GM19395 (cell line): ENCODE results near the gene GANAB.
A peak's percentile ranks its signal among the peaks of the same experiment; 100 is the strongest.
"Not testable (repeated sequence)": the region's sequence is repeated elsewhere in the genome, so short reads cannot be mapped to it uniquely, and the experiment has no call there.

Source experiments
- ATAC-seq: cut with Tn5 transposase; IDR thresholded peaks from one replicate; pipeline ENCODE4 v1.9.1; 2021; ENCODE audit warnings: mild to moderate bottlenecking, moderate library complexity; ENCODE audit not compliant: unreplicated experiment

GANAB gene

DNA sequence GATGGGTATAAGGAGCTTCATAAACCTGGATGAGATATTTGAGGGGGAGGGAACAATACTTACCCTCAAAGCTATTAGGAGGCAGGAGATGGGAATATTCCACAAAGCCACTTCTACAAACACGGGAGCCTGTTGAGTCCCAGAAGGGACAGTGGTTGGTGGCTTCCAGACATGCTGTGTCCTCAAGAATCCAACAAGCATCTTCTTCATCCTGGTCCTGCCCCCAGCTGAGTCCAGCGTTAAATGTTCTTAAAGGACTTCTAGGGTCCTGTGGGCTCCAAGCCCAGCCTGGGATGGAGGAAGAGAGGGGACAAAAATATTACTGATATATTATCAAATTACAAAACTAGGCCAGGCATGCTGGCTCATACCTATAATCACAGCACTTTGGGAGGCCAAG is 21.0 kb upstream of the GANAB start:
- no peak for ATAC-seq

DNA sequence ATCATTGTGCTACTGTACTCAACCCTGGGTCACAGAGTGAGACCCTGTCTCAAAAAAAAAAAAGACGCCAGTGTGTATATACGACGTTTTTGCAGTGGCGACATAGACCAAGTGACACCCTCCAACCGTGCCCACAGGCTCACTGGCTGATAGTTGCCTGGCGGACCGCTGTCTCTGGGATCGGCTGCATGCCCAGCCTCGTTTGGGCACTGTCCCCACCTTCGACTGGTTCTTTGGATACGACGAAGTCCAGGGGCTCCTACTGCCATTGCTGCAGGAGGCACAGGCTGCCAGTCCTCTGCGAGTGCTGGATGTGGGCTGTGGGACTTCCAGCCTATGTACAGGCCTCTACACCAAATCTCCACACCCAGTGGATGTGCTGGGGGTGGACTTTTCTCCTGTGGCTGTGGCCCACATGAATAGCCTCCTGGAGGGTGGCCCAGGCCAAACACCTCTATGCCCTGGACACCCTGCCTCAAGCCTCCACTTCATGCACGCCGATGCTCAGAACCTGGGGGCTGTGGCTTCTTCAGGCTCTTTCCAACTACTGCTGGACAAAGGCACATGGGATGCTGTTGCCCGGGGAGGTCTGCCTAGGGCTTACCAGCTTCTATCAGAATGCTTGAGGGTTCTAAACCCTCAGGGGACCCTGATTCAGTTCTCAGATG is 20.0 kb upstream of the GANAB start:
- ATAC-seq, result no peak

DNA sequence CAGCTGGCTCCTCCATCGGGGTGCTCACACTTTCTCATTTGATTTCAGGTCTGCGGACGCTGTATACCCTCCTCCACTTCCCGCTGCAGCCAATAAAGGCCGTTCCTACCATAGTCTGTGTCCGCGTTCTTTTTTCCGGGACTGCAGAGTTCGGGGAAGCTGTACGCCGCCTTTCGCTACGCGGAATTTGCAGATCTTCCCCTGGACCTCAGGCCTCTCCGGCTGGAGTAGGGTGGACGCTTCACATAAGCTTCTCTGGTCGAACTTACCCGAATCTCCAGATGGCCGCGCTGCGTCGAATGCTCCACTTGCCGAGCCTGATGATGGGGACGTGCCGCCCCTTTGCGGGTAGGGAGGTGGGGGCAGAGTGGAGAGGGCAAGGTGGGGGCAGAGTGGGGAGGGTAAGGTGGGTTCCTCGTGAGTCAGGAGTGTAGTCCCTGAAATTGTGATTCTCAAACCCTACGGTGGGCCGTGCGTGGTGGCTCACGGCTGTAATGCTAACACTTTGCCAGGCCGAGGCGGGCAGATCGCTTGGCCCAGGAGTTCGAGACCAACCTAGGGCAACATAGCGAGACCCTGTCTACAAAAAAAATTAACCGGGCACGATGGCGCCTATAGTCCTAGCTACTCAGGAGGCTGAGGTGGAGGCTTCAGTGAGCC is 19.3 kb upstream of the GANAB start:
- ATAC-seq, result peak; percentile 35

DNA sequence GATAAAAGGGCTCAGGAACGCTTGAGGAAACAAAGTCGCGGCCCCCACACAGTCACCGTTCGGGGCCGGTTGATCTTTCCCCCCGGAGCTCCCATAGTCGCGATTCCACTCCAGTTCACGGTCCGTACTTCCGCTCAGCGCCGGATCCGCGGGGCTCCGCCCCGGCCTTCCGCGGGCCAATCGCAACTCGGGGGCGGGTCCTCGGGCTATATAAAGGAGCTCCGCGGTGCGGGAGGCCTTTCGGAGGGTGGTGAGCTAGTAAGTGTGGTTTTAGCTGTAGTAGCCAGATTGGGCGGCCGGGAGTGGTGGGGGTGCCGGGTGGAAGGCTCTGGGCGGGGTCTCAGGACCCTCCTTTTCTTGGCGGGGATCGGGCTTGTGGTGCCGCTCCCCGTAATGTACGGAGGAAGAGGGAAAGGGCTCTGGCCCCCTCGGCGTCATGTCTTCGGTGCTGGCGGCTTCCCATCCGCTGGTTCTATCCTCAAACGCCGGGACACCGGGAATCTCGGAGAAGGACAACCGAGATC is 18.7 kb upstream of the GANAB start, which contains the start of the genes C11orf98 and CSKMT:
Gene C11orf98, minus strand, starts transcription at position 136 of the 524 bp plus-strand sequence. Its CDS starts 41 bp downstream, at position 95.
Gene CSKMT, plus strand, starts transcription at position 238 of the 524 bp plus-strand sequence. CDS start 568 bp downstream, outside the sequence.
- ATAC-seq, result peak; percentile 84

DNA sequence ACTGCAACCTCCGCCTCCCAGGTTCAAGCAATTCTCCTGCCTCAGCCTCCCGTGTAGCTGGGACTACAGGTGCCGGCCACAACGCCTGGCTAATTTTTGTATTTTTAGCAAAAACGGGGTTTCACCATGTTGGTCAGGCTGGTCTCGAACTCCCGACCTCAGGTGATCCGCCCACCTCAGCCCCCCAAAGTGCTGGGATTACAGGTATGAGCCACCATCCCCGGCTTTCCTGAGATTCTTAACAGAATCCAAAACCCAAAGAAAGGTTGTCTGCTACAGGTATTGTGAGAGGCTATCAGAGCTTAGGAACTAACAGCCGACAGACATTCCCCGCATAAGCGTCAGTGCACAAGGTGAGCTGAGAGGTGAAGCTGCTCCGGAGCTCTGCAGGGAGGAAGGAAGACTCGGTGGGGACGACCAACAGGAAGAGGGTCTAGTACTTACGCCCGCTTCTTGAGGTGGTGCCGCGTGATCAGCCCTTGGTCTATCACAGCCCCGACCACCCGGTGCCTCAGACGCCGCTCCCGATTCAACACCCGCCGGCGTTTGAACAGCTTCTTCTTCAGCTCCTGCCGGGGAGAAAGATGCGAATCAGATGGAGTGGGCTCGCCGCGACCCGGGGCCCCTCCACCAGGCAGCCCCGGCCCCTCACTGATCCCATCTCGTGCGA is 18.1 kb upstream of the GANAB start:
- peak; percentile 53 for ATAC-seq

DNA sequence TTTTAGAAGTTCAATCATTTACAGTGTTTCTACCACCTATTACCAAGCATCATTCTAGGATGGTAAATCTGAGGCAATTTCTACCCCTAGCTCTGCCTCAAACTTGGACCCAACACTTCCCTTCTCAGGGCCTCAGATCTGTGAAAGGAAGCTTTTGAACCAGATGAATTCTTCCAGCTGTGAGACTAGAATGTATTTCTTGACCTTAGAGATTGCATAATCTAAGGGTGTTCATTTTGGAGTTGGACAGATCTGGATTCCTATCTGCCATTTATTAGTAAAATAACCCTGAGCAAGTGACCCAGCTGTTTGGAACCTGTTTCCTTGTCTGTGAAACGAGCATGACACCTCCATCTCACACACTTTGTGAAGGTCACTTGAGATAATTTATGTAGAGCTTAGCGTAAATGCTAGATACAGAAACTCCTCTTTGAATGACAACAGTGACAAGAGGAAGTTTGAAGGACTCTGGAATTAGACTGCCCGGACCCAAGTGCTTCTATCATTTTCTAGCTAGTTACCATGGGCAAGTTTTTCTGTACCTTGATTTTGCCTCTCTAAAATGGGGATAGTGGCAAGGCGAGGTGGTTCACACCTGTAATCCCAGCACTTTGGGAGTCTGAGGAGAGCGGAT is 10.5 kb upstream of the GANAB start:
- no peak for ATAC-seq

DNA sequence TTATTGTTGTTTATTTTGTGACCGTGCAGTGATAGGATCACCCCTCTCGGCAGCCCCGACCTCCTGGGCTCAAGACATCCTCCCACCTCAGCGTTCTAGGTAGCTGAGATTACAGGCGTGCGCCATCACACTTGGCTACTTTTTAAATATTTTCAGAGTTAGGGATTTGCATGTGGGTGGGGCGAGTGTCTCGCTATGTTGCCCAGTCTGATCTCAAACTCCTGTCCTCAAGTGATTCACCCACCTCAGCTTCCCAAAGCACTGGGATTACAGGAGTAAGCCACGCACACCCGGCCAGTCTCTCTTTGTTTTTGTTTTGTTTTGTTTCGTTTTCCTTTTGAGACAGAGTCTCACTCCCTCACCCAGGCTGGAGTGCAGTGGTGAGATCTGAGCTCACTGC is 7.9 kb upstream of the GANAB start:
- no peak for ATAC-seq

DNA sequence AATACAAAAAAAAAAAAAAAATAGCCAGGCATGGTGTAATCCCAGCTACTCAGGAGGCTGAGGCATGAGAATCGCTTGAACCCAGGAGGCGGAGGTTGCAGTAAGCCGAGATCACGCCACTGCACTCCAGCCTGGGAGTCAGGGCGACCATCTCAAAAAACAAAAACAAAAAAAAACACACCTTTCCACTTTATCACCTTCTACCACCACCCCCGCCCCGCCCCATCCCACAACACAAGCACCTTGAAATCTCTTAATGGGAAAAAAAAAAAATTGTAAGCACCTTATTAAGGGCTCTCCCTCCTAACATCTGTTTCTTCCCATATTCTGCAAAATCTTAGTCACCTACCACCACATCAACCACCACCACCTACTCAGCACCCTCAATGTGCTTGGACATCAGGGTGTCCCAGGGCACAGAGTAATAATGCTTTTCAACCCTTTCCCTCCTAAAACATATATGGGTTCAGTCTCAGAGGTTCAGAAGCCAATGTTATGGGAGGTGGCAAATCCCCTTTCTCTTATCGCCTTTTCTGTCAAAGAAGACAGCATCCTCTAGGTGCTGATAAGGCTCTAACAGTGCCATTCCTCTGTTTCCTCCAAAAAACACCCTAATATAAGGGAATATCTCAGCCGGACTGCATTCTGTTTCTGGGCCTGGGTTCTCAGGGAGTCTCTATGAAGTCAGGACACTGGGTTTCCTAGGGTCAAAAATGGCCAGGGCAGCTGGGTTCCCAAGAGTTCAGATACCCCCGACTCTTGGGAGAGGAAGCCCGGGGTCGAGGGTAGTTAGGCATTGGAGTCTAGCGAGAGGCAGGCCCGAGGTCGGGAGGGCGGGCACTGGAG is 6.0 kb upstream of the GANAB start:
- peak; percentile 3 for ATAC-seq

DNA sequence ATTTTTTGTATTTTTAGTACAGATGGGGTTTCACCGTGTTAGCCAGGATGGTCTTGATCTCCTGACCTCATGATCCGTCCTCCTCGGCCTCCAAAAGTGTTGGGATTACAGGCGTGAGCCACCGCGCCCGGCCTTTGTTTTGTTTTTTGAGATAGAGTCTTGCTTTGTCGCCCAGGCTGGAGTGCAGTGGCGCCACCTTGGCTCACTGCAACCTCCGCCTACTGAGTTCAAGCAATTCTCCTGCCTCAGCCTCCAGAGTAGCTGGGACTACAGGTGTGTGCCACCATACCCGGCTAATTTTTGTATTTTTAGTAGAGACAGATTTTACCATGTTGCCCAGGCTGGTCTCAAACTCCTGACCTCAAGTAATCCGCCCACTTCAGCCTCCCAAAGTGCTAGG is 3.9 kb upstream of the GANAB start:
- not testable (repeated sequence) for ATAC-seq

DNA sequence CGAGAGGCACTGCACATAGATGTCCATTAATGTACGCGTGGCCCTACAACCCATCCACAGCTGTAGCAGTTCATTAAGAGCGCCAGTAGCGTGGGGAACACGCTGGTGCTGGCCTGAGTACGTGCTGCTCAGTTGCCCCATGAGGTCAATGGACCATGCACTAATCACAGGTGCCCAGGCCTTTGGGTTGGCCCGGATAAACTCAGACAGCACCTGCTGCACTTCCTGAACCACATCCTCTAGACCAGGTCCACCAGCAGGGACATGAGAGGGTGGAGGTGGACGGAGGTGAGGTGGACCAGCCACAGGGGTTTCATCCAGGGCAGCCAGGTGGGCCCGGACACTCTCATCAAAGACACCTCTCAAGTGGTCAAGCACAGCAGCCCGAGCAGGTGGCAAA is 3.1 kb upstream of the GANAB start:
- no peak for ATAC-seq

DNA sequence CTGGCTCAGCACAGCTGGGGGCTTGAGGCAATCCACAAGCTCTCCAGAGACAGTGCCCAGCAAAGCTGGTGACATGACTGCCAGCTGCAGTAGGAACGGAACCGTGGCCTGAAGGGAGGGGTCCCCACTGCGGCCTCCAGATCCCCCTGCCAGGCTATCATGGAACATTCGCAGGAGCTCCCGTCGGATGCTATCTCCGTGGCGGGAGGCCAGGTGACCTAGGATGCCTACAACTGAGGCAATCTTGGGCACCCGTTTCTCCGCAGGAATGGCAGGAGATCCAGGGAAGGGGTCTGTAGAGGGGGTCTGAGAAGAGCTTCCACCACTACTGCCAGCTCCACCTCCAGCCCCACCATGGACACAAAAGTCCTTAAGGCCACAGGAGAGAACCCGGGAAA is 2.6 kb upstream of the GANAB start:
- no peak for ATAC-seq

DNA sequence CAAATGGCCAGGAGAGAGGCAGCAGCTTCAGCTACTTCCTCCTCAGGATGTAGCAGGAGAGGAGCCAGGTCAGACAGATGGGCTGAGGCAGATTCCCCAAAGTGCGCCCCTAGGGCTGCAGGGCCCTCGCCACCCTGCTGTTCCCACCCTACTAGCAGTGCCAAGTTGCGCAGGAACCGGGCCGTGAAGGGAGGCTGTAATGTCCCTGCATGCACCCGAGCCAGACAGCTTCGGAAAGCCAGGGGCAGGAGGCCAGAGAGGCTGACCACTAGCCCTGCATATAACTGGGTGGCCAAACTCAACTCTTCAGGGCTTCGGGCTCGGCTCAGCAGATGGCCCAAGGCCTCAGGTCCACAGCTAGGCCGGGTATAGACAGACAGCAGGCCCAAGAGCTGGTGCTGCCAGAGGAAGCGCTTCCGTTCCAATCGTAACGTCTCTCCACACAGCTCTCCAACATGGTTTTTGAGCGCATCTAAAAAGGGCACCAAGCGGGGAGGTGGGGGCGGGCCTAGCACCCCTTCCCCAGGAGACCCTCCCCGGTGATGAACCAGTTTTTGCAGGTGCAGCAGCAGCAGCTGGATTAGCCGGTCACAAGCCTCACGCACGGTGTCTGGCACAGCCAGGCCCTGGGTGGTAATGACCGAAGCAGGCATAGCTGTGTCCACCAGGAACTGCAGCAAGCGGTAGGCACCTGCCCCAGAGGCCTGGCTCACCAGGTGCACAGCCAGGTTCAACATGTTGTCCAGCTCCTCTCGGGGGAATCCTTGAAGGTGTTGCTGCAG is 2.0 kb upstream of the GANAB start:
- no peak for ATAC-seq

DNA sequence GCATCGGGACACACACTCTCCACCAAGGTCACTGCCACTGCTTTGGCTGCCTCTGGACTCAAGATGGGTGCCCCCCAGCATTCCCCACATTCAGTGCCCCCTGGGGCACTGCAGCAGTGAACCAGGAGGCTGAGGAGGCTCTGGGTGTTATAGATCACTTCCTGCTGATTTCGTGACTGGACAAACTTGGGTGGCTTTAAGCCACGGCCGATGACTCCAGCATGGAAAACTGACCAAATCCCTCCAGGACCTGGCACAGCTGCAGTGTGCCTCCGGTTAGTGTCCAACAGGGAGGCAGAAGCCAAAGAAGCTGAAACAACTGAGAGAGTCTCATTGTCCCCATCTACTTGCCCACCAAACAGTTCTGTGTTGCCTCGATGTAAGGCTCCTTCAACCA is 1.2 kb upstream of the GANAB start:
- ATAC-seq, result no peak

DNA sequence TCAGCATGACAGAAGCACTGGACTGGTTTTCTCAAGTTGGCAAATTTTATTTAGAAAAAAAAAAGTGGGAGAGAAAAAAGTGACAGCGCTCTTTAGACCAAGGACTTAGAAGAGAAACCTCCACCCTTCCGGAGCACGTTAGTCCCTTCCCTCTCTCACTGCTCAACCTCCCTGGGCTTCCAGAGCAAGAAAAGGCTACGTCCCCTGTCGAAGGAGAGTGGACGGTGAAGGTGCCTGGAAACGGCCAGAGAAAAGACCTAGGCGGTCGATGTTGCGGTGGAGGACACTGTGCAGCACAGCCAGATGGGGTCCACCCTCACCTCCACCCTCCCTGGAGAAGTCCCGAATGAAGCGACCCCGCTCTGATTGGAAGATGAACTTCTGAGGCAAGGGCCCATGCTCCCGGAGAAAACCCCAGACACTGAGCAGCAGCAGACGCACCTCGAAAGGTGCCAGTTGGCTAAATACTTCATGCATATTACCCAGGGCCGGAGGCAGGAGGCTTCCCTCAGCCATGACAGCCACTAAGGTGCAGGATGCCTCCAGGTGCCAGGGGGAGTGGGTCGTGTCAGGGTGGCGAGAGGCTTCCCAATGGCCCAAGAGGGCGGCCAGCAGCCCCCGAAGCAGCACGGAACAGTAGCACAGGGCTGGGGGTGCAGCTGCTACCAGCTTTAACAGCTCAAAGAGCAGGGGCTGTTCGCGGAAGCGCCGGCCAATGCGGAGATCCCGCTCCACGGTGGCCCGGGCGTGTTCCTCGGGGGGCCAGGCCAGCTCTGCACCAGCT is 604 bp upstream of the GANAB start:
- ATAC-seq, result no peak

DNA sequence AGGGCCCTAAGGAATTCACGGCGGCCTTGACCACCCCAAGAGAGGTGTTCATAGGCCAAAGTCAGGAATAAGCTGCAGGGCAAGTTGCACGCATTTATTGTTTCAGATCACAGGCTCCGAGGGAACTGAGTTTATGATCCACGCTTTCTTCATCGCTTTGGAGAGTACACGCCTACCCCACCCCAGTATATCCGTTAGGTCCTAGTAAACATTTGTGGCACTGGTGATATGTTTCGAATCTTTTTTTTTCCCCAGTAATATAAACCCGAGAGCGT is 805 bp downstream of the GANAB start:
- ATAC-seq, result no peak

DNA sequence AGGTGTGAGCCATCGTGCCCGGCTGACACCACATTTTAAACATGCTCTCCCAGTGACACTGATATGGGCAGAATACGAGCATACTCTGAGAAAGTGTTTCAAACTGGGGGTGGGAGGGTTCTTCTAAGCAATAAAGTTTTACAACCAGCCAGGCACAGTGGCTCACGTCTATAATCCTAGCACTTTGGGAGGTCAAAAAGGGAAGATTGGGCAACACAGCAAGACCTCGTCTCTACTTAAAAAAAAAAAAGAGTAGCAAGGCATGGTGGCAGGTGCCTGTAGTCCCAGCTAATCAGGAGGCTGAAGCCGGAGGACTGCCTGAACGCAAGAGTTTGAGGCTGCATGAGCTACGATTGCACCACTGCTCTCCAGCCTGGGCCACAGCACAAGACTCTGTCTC is 2.2 kb downstream of the GANAB start:
- ATAC-seq, result no peak

DNA sequence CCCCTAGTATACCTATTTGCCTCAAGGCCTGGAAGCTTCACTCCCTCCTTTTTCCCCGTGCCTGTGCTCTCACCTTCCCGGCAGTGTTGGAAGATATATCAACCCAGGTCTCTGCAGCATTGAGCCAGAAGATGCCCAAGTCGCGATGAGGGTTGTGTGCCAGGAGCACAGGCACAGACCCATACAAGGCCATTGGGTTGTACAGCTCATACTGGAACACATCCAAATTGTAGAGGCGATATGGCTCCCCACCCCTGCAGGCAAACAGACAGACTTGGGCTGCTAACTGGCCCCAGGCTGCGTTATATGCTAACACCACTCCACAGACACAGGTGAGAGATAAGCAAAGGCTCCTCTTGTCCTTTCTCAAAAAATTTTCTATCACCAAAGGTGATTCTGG is 13.9 kb downstream of the GANAB start:
- no peak for ATAC-seq

DNA sequence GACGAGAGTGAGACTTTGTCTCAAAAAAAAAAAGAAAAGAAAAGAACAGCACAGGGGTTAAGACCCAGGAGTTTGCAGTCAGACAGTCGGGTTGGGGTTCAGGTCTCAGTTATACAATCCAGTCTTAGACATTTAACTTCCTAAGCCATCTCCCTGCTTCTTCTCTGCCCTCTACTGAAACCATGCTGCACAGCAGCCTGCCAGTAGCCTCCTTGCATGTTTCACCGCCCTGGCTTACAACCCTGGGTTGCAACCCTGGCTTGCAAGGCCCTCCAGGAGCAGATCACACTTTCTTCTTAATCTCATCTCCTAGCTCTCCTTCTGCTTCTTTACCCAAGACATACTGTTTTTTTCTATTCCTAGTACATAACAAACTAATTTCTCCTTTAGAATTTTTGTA is 18.7 kb downstream of the GANAB start:
- ATAC-seq, result no peak

DNA sequence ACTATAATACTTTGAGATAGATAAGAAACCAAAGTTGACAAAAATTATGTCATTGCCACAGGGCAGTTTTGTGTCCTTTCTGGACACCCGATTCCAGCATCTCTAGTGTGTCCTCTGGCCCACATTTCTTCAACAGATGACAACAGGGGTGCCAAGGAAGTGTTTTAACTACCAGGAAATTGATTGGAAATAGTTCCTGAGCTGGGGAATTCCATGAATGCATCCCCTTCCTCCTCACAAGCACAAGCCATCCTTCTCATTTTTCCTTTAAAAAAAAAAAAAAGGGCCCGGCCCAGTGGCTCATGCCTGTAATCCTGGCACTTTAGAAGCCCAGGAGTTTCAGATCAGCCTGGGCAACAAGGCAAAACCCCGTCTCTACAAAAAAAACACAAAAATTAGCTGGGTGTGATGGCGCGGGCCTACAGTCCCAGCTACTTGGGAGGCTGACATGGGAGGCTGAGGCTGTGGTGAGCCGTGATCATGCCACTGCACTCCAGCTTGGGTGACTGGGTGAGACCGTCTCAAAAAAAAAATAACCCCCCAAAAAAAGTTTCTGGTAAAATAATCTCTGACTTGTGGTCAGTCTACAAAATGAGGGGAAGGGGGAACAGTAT is 23.8 kb downstream of the GANAB start:
- no peak for ATAC-seq
